Mucosa of descending colon (tissue), 3 donors: ENCODE data around the gene MTMR3. TPM values are rescaled to one million over a fixed set of nuclear protein-coding genes. Genes with fewer than 3 reads are reported as not detected.

Experiments used
- ATAC-seq: fragments of 200-7000 bp; cut with Tn5 transposase; one replicate; pipeline ENCODE4 v1.9.1; 2020; ENCODE audit warnings: mild to moderate bottlenecking, moderate library complexity
- DNase-seq, 3 donors: peaks; one replicate each; pipeline ENCODE4 v3.0.0-alpha.2; 2020
- H3K36me3 ChIP-seq: fragments of 200-600 bp; one replicate; pipeline ENCODE4 v1.8.0; 2021; ENCODE audit warnings: low read depth, mild to moderate bottlenecking
- H3K4me1 ChIP-seq: fragments of 200-600 bp; one replicate; pipeline ENCODE4 v1.8.0; 2021; ENCODE audit warnings: low read depth, mild to moderate bottlenecking
- H3K4me3 ChIP-seq: fragments of 200-600 bp; one replicate; pipeline ENCODE4 v1.8.0; 2021; ENCODE audit warnings: mild to moderate bottlenecking
- H3K9me3 ChIP-seq: fragments of 200-600 bp; one replicate; pipeline ENCODE4 v1.8.0; 2021; ENCODE audit warnings: mild to moderate bottlenecking
- intact Hi-C, 2 donors: fragments of 100-400 bp; cut with DNase I in 1 of 2; cut with micrococcal nuclease in 1 of 2; formaldehyde crosslinking; loops; one replicate each; pipeline versions ENCODE4 v1.11.0 to v1.11.1; 2022; cut with DNase I, micrococcal nuclease
- total RNA-seq, 3 donors: library from RNA; stranded (reverse); fragmentation: NEBNext Ultra II Directional in 2 of 3; extraction: Animal tissue kit (Norgen Biotek cat#: 25700) in 2 of 3; gene quantifications; one replicate each; pipeline versions ENCODE4 v1.2.1 to v1.2.4, GENCODE V29; 2021 to 2023
- TF ChIP-seq, protein P1 (sequence below): fragments of 200-600 bp; IDR thresholded peaks from one replicate; pipeline ENCODE4 v1.8.0; 2022; ENCODE audit warnings: antibody characterized with exemption, mild to moderate bottlenecking
- donor health status: DM: no; HTN: no; CAD: no; lungs with moderate emphysema.
- donor health status: DM: no; HTN: no; CAD: no.
- donor health status: DM: no; HTN: yes; CAD: no.

MTMR3 gene
- total RNA-seq, 3 donors from 2014 or later, result 47.7 to 59.8 (median 54.4) TPM

DNA sequence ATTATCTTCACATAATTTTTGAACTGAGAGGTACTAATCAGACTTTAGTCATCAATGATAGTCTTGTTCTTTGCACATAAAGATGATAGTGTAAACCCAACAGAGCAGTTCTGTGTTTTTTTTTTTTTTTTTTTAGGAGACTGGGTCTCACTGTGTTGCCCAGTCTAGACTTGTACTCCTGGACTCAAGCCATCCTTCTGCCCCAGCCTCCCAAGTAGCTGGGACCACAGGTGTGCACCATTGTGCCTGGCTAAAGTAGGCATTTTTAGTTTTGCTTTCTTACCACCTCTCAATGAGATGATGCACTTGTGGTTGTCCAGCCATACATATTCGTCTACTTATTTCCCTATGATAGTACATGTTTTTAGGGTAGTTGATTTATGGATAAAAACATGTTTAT is 50.6 kb downstream of the MTMR3 start:
- ATAC-seq (no peak), DNase-seq (no peak)
- H3K4me1 ChIP-seq, result peaks cover 8% of the 10 kb centered on the region
- TF ChIP-seq, protein P1, sequence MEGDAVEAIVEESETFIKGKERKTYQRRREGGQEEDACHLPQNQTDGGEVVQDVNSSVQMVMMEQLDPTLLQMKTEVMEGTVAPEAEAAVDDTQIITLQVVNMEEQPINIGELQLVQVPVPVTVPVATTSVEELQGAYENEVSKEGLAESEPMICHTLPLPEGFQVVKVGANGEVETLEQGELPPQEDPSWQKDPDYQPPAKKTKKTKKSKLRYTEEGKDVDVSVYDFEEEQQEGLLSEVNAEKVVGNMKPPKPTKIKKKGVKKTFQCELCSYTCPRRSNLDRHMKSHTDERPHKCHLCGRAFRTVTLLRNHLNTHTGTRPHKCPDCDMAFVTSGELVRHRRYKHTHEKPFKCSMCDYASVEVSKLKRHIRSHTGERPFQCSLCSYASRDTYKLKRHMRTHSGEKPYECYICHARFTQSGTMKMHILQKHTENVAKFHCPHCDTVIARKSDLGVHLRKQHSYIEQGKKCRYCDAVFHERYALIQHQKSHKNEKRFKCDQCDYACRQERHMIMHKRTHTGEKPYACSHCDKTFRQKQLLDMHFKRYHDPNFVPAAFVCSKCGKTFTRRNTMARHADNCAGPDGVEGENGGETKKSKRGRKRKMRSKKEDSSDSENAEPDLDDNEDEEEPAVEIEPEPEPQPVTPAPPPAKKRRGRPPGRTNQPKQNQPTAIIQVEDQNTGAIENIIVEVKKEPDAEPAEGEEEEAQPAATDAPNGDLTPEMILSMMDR, result no peak
- no peaks in the 10 kb centered on the region for H3K36me3 ChIP-seq
- intact Hi-C loops, result no loop called here
- no peak overlapping the region for H3K4me3 ChIP-seq
- H3K9me3 ChIP-seq, result no peaks in the 10 kb centered on the region

DNA sequence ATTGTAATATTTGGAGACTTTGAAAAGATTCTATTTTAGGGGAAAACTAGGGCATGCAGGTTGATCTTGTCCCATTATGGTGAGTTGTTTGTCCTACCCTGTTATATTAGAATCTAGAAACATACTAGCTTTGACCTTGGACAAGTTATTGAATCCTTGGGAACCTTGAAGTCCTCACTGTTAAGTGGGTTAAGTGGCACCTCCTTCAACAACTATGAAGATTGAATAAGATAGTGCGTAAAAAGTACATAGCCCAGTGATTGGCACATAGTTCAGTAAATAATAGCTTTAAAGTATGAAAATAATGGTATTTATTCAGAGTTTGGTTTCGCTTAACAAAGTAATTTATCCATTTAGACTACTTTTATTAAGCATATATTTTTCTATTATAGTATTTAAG is 51.6 kb downstream of the MTMR3 start:
- no peak for DNase-seq
- TF ChIP-seq, protein P1, result no peak
- H3K9me3 ChIP-seq, result no peaks in the 10 kb centered on the region
- H3K4me3 ChIP-seq, result no peak overlapping the region
- no peaks in the 10 kb centered on the region for H3K36me3 ChIP-seq
- ATAC-seq, result no peak
- intact Hi-C loops, result no loop called here
- H3K4me1 ChIP-seq, result peaks cover 8% of the 10 kb centered on the region

DNA sequence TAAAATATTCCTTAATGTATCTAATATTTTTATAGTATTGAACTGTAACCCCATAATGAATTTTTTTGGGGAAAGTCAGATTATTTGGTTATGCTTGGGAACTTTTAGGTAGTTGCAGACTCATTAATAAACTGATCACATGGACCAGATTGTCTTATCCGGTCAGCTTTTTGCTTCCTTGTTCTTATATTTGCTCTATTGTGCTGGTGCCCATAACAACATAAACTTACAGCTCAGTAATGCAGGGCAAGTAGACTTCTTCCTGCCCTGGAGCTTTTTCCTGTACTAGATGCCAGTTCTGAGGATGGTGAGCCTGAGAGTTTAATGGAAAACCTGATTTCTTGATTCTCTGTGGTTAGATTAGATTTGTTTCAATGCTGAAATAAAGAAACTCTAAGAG is 53.2 kb downstream of the MTMR3 start:
- no peak overlapping the region for H3K4me3 ChIP-seq
- intact Hi-C loops, result no loop called here
- DNase-seq, result no peak

DNA sequence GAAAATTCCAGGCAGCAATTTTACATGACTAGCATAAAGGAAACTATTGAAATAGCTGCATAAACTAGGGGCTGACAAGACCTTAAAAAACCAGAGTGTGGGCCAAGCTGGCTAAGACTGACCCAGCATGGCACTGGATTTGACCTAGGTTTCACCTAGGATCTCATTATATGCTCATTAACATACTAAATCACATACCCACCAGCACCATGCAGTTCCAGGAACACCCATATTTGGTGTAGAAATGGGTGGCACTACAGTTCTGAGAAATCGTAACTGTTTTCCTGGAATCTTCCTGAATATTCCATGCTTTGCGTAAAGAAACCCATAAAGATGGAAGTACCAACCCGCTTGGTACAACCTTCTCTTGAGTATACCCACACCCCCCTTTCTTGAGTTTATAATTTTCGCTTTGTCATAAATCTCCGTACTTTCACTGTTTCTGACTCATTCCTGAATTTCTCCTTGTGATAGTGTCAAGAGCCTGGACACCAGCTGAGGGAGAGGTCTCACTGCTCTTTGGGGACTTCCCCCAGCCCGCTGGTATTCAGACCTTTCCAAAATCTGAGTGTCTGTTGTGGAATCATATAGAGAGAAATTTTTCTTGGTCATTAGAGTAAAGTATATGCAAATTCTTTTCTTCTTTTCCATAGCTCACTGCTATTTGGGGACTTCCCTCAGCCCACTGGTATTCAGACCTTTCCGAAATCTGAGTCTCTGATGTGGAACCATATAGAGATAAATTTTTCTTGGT is 55.1 kb downstream of the MTMR3 start:
- no peak for ATAC-seq
- peaks cover 8% of the 10 kb centered on the region for H3K4me1 ChIP-seq
- intact Hi-C loops, result no loop called here
- no peaks in the 10 kb centered on the region for H3K9me3 ChIP-seq
- TF ChIP-seq, protein P1, result no peak
- H3K36me3 ChIP-seq, result no peaks in the 10 kb centered on the region
- no peak overlapping the region for H3K4me3 ChIP-seq
- DNase-seq, result no peak

More for the DNA sequence above, 53.2 kb downstream of the MTMR3 start:
- Histone ChIP-seq H3K4me1 (peaks cover 8% of the 10 kb centered on the region), H3K36me3 (no peaks in the 10 kb centered on the region), H3K9me3 (no peaks in the 10 kb centered on the region)
- TF ChIP-seq, protein P1, result no peak
- ATAC-seq, result peak; percentile 88

DNA sequence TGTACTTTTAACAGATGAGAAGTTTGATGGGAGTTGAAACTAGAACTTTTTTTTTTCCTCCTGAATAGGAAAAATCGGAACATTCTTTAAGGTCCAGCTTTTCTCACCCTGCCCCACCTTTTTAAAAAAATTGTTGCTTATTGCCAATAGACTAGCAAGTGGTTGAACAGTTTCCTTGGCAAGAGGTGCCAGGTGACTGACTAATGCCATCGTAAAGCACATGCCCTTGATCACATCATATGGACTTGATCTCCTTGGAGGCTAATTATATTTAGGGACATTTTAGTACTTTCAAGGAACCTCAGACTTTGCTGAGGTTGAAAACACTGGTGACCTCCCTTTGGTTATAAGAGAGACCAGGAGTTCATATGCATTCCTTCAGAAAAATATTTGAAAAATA is 57.6 kb downstream of the MTMR3 start:
- ATAC-seq (peak; percentile 66), DNase-seq (no peak)
- TF ChIP-seq, protein P1, result no peak
- no peak overlapping the region for H3K4me3 ChIP-seq
- H3K4me1 ChIP-seq, result peaks cover 17% of the 10 kb centered on the region
- intact Hi-C loops, result no loop called here
- H3K9me3 ChIP-seq, result no peaks in the 10 kb centered on the region
- no peaks in the 10 kb centered on the region for H3K36me3 ChIP-seq
